Brain (organoid and tissue), 1 donor: ENCODE results near the gene LCE1D. TPM values are rescaled to one million over a fixed set of nuclear protein-coding genes. Genes with fewer than 3 reads are reported as not detected.

ENCODE experiments used
- polyA plus RNA-seq: library from polyadenylated mRNA; stranded (reverse); fragments of 350-450 nt; fragmentation: Illumina TruSeq; extraction: RNeasy Lipid Tissue Mini Kit (QIAGEN cat#74804); gene quantifications from one replicate; pipeline ENCODE4 v1.2.3, GENCODE V29; 2015; ENCODE audit warnings: low read depth, low replicate concordance; ENCODE audit not compliant: insufficient read depth

LCE1D gene
- polyA plus RNA-seq, 1 donor from 2014 or later, result not detected

Other genes starting within 250 kb of the LCE1D start
- gene LCE3E, start 229.9 kb upstream of the LCE1D start, polyA plus RNA-seq, result not detected
- not detected for gene LCE3D, start 216.2 kb upstream of the LCE1D start, polyA plus RNA-seq
- not detected for gene LCE3C, start 196.5 kb upstream of the LCE1D start, polyA plus RNA-seq
- gene LCE3B, start 182.9 kb upstream of the LCE1D start, polyA plus RNA-seq, result not detected
- not detected for gene LCE3A, start 173.6 kb upstream of the LCE1D start, polyA plus RNA-seq
- gene LCE2D, start 133.3 kb upstream of the LCE1D start, polyA plus RNA-seq, result not detected
- gene LCE2C, start 121.4 kb upstream of the LCE1D start, polyA plus RNA-seq, result not detected
- not detected for gene LCE2B, start 110.6 kb upstream of the LCE1D start, polyA plus RNA-seq
- not detected for gene LCE2A, start 98.4 kb upstream of the LCE1D start, polyA plus RNA-seq
- not detected for gene LCE4A, start 88.6 kb upstream of the LCE1D start, polyA plus RNA-seq
- gene KPRP, start 38.7 kb upstream of the LCE1D start, polyA plus RNA-seq, result not detected
- gene LCE1F, start 21.6 kb upstream of the LCE1D start, polyA plus RNA-seq, result not detected
- not detected for gene LCE1E, start 10.5 kb upstream of the LCE1D start, polyA plus RNA-seq
- gene LCE1C, start 9.9 kb downstream of the LCE1D start, polyA plus RNA-seq, result not detected
- not detected for gene LCE1B, start 15.2 kb downstream of the LCE1D start, polyA plus RNA-seq
- not detected for gene LCE1A, start 30.8 kb downstream of the LCE1D start, polyA plus RNA-seq
- gene LCE6A, start 46.1 kb downstream of the LCE1D start, polyA plus RNA-seq, result not detected
- not detected for gene LCE7A, start 63.3 kb downstream of the LCE1D start, polyA plus RNA-seq
- not detected for gene SMCP, start 81.6 kb downstream of the LCE1D start, polyA plus RNA-seq
- gene IVL, start 111.8 kb downstream of the LCE1D start, polyA plus RNA-seq, result not detected
- gene SPRR5, start 150.5 kb downstream of the LCE1D start, polyA plus RNA-seq, result not detected
- not detected for gene SPRR4, start 173.9 kb downstream of the LCE1D start, polyA plus RNA-seq
- 91.9 TPM for gene SPRR1A, start 187.4 kb downstream of the LCE1D start, polyA plus RNA-seq
- gene SPRR3, start 205.0 kb downstream of the LCE1D start, polyA plus RNA-seq, result not detected
- not detected for gene SPRR1B, start 234.5 kb downstream of the LCE1D start, polyA plus RNA-seq
- not detected for gene SPRR2D, start 244.4 kb downstream of the LCE1D start, polyA plus RNA-seq